Suprapubic skin (tissue), 3 donors: ENCODE results near the gene FAM83G.

ENCODE experiments used
- CTCF ChIP-seq, 2 donors: fragments of 200-600 bp in 1 of 2; fragments of 450-650 bp in 1 of 2; sonication (generic) in 1 of 2; IDR thresholded peaks; one replicate each; pipeline ENCODE4 v1.5.1; 2016 to 2019; ENCODE audit warnings: antibody characterized with exemption in 2 of 2, mild to moderate bottlenecking in 1 of 2, moderate library complexity in 1 of 2
- POLR2AphosphoS5 ChIP-seq, 3 donors: sonication (generic); formaldehyde crosslinking; IDR thresholded peaks; one replicate each; pipeline ENCODE4 v1.6.1; 2017; ENCODE audit warnings: antibody characterized with exemption in 3 of 3

DNA sequence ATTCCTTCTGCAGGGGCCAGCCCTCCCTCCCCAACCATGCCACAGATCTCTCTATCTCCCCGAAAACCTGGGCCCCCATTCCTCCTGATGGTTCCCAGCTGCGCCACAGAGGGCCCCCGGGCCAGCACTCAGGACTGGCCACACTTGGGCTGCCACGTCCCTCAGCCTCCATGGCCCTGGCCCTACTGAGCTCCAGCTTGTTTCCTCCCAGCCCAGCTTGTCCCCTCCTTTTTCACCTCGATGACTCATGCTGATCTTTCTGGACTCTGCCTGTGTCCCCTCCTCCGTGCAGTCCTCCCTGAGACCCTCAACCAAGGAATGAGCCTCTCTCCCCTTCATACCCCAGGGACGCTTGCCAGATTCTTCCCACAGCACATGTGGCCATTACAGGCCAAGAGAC is 10.9 kb upstream of the FAM83G start:
- TF ChIP-seq CTCF (IDR thresholded peaks at IDR 0.05) = no peak
- no peak for TF ChIP-seq POLR2AphosphoS5 (IDR thresholded peaks at IDR 0.05)
